Measurements from ENCODE around the gene COPB2.
"Not testable (repeated sequence)": the region's sequence is repeated elsewhere in the genome, so short reads cannot be mapped to it uniquely, and the experiment has no call there.

COPB2 gene

GRCh38 chr3:139378587-139379241, 10.7 kb downstream of the COPB2 start:
- no peak for DNase-seq (ENCODE audit: low read depth, low spot score)

GRCh38 chr3:139377378-139377777, 12.1 kb downstream of the COPB2 start:
- DNase-seq (ENCODE audit: low read depth, low spot score): no peak

GRCh38 chr3:139374099-139374498, 15.3 kb downstream of the COPB2 start:
- DNase-seq (ENCODE audit: low read depth, low spot score): no peak

- DNase-seq (ENCODE audit: low read depth, low spot score): no peak
Observed at GRCh38 chr3:139364549-139364948, 24.9 kb downstream of the COPB2 start.

GRCh38 chr3:139361276-139361675, 28.2 kb downstream of the COPB2 start:
- no peak for DNase-seq (ENCODE audit: low read depth, low spot score)

- DNase-seq (ENCODE audit: low read depth, low spot score): no peak
Observed at GRCh38 chr3:139358841-139359562, 30.4 kb downstream of the COPB2 start.

GRCh38 chr3:139357899-139358298, 31.5 kb downstream of the COPB2 start:
- no peak for DNase-seq (ENCODE audit: low read depth, low spot score)

GRCh38 chr3:139355891-139356290, 33.6 kb downstream of the COPB2 start:
- no peak for DNase-seq (ENCODE audit: low read depth, low spot score)

- DNase-seq (ENCODE audit: low read depth, low spot score): no peak
Observed at GRCh38 chr3:139355476-139355875, 34.0 kb downstream of the COPB2 start.

- no peak for DNase-seq (ENCODE audit: low read depth, low spot score)
Observed at GRCh38 chr3:139354661-139355060, 34.8 kb downstream of the COPB2 start.

- DNase-seq (ENCODE audit: low read depth, low spot score): no peak
Observed at GRCh38 chr3:139353920-139354556, 35.4 kb downstream of the COPB2 start.

- DNase-seq (ENCODE audit: low read depth, low spot score): no peak
Observed at GRCh38 chr3:139346771-139347170, 42.7 kb downstream of the COPB2 start.

- DNase-seq (ENCODE audit: low read depth, low spot score): peak; percentile 65
Observed at GRCh38 chr3:139343895-139344856, 45.3 kb downstream of the COPB2 start, which contains the start of gene MRPS22. TSS of gene MRPS22 (plus strand) at chr3:139344020. CDS start at chr3:139344027, 7 bp downstream.

GRCh38 chr3:139342054-139342453, 47.4 kb downstream of the COPB2 start:
- DNase-seq (ENCODE audit: low read depth, low spot score): no peak

- no peak for DNase-seq (ENCODE audit: low read depth, low spot score)
Observed at GRCh38 chr3:139340784-139341183, 48.7 kb downstream of the COPB2 start.

GRCh38 chr3:139339219-139339906, 50.1 kb downstream of the COPB2 start:
- no peak for DNase-seq (ENCODE audit: low read depth, low spot score)

GRCh38 chr3:139338405-139338804, 51.0 kb downstream of the COPB2 start:
- no peak for DNase-seq (ENCODE audit: low read depth, low spot score)

- not testable (repeated sequence) for DNase-seq (ENCODE audit: low read depth, low spot score)
Observed at GRCh38 chr3:139334675-139335074, 54.8 kb downstream of the COPB2 start.

- no peak for DNase-seq (ENCODE audit: low read depth, low spot score)
Observed at GRCh38 chr3:139332092-139332491, 57.4 kb downstream of the COPB2 start.

GRCh38 chr3:139329364-139329850, 60.0 kb downstream of the COPB2 start:
- no peak for DNase-seq (ENCODE audit: low read depth, low spot score)

GRCh38 chr3:139328356-139328755, 61.1 kb downstream of the COPB2 start:
- no peak for DNase-seq (ENCODE audit: low read depth, low spot score)
